Endothelial cell (in vitro differentiated cells): ENCODE results near the gene VHLL. TPM values are rescaled to one million over a fixed set of nuclear protein-coding genes. Genes with fewer than 3 reads are reported as not detected.

ENCODE experiments used
- DNase-seq: peaks from one replicate; pipeline ENCODE4 v3.0.0; 2021; ENCODE audit warnings: low spot score
- H3K27ac Mint-ChIP-seq: one replicate; pipeline ENCODE4 v1.8.0; 2021; ENCODE audit warnings: mixed read lengths, inconsistent platforms; ENCODE audit not compliant: unreplicated experiment
- H3K27me3 Mint-ChIP-seq: one replicate; pipeline ENCODE4 v1.8.0; 2021; ENCODE audit warnings: mild to moderate bottlenecking, moderate library complexity, mixed read lengths, inconsistent platforms; ENCODE audit not compliant: unreplicated experiment
- H3K36me3 Mint-ChIP-seq: one replicate; pipeline ENCODE4 v1.8.0; 2021; ENCODE audit warnings: mild to moderate bottlenecking, low read depth, mixed read lengths, inconsistent platforms; ENCODE audit not compliant: unreplicated experiment
- H3K4me1 Mint-ChIP-seq: one replicate; pipeline ENCODE4 v1.8.0; 2021; ENCODE audit warnings: mild to moderate bottlenecking, mixed read lengths, inconsistent platforms; ENCODE audit not compliant: unreplicated experiment
- H3K4me3 Mint-ChIP-seq: one replicate; pipeline ENCODE4 v1.8.0; 2021; ENCODE audit warnings: mild to moderate bottlenecking, mixed read lengths, inconsistent platforms; ENCODE audit not compliant: unreplicated experiment
- H3K9me3 Mint-ChIP-seq: one replicate; pipeline ENCODE4 v1.8.0; 2021; ENCODE audit warnings: mixed read lengths, inconsistent platforms; ENCODE audit not compliant: unreplicated experiment
- total RNA-seq: library from RNA; stranded (reverse); fragmentation: NEBNext Ultra II Directional; extraction: Animal tissue kit (Norgen Biotek cat#: 25700); gene quantifications from one replicate; pipeline ENCODE4 v1.2.1, GENCODE V29; 2021; ENCODE audit not compliant: unreplicated experiment
- TF ChIP-seq, protein P1 (sequence below): fragments of 200-600 bp; sonication (generic); IDR thresholded peaks from one replicate; pipeline ENCODE4 v1.5.0; 2021; ENCODE audit warnings: antibody characterized with exemption; ENCODE audit not compliant: unreplicated experiment

The VHLL gene
- total RNA-seq, 1 donor from 2014 or later, result not detected

DNA sequence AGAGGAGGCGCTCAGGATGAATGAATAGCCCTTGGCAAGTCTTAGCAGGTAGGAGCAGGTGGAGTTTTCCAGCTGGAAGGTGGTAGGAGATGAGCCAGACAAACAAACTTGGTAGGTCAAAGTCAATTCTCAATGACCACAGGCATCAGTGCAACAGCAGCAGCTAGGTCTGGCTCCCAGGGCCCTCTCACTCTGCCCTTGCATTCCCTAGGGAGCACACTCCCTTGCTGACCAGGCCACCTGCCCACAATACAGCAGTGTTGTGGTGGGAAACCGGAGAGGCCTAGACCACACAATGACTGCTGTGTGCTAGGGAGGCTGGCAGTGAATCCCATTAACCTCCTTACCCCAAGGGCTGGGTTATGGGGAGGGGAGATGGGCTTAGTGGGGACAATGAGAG, 38.2 kb downstream of the VHLL start:
- peaks cover 8% of the 10 kb centered on the region for H3K4me1 Mint-ChIP-seq
- H3K27ac Mint-ChIP-seq, result peak overlapping the region; percentile 36
- H3K36me3 Mint-ChIP-seq, result peaks cover 56% of the 10 kb centered on the region

DNA sequence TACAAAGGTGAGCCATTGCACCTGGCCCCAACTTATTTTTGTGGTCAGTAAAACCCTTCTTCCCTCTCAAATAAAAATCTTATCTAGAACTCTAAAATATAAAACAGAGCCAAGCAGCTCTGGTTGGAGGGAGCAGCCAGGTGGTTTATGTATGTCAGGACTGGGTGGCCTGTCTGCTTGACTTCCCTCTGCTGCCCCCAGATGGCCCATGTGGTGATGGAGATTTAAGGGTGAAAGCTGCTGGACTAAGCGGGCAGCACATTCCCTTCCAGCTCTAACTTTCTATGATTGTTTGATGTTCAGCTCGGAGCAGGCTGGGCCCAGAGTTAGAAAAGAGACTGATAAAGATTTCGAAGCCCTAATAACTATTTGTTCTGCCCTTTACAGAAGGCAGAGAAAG, 39.3 kb downstream of the VHLL start:
- Mint-ChIP-seq H3K27me3 (peaks cover 4% of the 10 kb centered on the region), H3K4me1 (peaks cover 8% of the 10 kb centered on the region), H3K27ac (peak overlapping the region; percentile 7), H3K9me3 (no peaks in the 10 kb centered on the region), H3K4me3 (peak overlapping the region; percentile 71), H3K36me3 (peaks cover 52% of the 10 kb centered on the region)
- TF ChIP-seq, protein P1, sequence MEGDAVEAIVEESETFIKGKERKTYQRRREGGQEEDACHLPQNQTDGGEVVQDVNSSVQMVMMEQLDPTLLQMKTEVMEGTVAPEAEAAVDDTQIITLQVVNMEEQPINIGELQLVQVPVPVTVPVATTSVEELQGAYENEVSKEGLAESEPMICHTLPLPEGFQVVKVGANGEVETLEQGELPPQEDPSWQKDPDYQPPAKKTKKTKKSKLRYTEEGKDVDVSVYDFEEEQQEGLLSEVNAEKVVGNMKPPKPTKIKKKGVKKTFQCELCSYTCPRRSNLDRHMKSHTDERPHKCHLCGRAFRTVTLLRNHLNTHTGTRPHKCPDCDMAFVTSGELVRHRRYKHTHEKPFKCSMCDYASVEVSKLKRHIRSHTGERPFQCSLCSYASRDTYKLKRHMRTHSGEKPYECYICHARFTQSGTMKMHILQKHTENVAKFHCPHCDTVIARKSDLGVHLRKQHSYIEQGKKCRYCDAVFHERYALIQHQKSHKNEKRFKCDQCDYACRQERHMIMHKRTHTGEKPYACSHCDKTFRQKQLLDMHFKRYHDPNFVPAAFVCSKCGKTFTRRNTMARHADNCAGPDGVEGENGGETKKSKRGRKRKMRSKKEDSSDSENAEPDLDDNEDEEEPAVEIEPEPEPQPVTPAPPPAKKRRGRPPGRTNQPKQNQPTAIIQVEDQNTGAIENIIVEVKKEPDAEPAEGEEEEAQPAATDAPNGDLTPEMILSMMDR, result no peak
- no peak for DNase-seq

More for the DNA sequence above, 38.2 kb downstream of the VHLL start:
- H3K9me3 Mint-ChIP-seq, result no peaks in the 10 kb centered on the region
- no peak for DNase-seq
- H3K27me3 Mint-ChIP-seq, result peaks cover 4% of the 10 kb centered on the region
- H3K4me3 Mint-ChIP-seq, result peak overlapping the region; percentile 64
- TF ChIP-seq, protein P1, result no peak

DNA sequence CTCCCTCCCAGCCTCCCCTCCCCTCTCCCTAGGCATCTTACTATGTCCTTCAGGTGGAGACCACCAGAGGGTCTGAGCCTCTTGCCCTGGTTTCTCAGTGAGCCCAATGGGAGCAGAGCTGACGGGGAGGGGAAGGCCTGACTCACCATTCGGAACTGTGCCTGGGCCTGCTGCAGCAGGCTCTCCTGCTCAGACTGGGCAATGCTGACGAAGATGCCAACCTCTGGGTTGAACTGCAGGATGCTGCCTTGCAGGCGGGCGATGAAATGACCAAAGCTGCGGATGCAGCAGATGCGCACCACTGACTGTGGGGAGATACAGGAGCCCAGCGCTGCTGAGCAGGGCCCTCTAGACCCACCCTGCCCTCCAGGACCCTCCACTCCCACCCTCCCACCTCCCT, 40.2 kb downstream of the VHLL start:
- Mint-ChIP-seq H3K4me1 (peaks cover 10% of the 10 kb centered on the region), H3K9me3 (no peaks in the 10 kb centered on the region), H3K27ac (no peak overlapping the region), H3K36me3 (peaks cover 50% of the 10 kb centered on the region), H3K4me3 (no peak overlapping the region), H3K27me3 (peaks cover 6% of the 10 kb centered on the region)
- no peak for DNase-seq
- TF ChIP-seq, protein P1, result no peak

DNA sequence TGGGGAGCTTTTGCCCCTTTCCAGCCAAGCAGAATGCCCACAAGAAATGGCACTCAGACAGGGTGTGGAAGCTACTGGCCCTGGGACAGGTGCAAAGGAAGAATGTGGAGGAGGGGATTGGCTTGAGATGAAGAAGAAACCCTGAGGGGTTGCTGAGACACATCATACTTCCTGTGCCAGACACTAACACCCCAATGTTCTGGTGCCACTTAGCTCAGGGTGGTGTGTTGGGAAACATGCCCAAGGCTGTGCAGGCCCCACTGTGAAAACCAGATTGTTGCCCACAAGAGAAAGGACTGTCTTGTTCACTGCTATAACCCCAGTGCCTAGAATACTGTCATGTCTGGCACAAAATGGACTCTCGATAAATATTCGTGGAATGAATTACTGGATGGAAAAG, 41.4 kb downstream of the VHLL start:
- H3K4me1 Mint-ChIP-seq, result peaks cover 12% of the 10 kb centered on the region
- TF ChIP-seq, protein P1, result no peak
- peak overlapping the region; percentile 21 for H3K4me3 Mint-ChIP-seq
- H3K36me3 Mint-ChIP-seq, result peaks cover 48% of the 10 kb centered on the region
- peaks cover 9% of the 10 kb centered on the region for H3K27me3 Mint-ChIP-seq
- no peak for DNase-seq
- H3K9me3 Mint-ChIP-seq, result no peaks in the 10 kb centered on the region
- H3K27ac Mint-ChIP-seq, result no peak overlapping the region

DNA sequence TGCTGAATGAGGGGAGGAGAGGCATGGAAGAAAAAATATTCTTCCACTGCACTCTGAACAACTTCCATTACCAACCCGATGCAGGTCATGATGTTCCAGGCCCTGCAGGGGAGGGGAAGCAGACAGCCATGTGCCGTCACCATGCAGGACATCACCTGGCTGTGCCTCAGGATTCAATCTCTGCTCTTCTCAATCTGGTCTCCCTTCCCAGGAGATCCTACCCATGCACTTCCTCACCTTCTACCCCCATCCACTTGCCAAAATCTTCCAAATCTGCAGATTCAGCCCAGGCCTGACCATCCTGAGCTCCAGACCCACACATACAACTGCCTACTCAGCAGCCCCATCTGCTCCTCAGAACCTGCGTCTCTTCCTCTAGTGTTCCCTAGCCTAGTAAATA, 45.5 kb downstream of the VHLL start:
- peaks cover 38% of the 10 kb centered on the region for H3K36me3 Mint-ChIP-seq
- peaks cover 39% of the 10 kb centered on the region for H3K4me1 Mint-ChIP-seq
- no peak for DNase-seq
- H3K9me3 Mint-ChIP-seq, result no peaks in the 10 kb centered on the region
- no peak overlapping the region for H3K4me3 Mint-ChIP-seq
- TF ChIP-seq, protein P1, result no peak
- peaks cover 6% of the 10 kb centered on the region for H3K27me3 Mint-ChIP-seq
- no peak overlapping the region for H3K27ac Mint-ChIP-seq
